Right ventricle myocardium superior (tissue), 1 donor: ENCODE data around the gene OR8J1. TPM values are rescaled to one million over a fixed set of nuclear protein-coding genes. Genes with fewer than 3 reads are reported as not detected.
"Not testable (repeated sequence)": the region's sequence is repeated elsewhere in the genome, so short reads cannot be mapped to it uniquely, and the experiment has no call there.

Experiments used
- ATAC-seq: fragments of 200-7000 bp; cut with Tn5 transposase; one replicate; pipeline ENCODE4 v1.9.1; 2020; ENCODE audit warnings: mild to moderate bottlenecking; ENCODE audit not compliant: poor library complexity
- DNase-seq: peaks from one replicate; pipeline ENCODE4 v3.0.0-alpha.2; 2020
- intact Hi-C: fragments of 100-400 bp; cut with DNase I; formaldehyde crosslinking; loops from one replicate; pipeline ENCODE4 v1.11.2; 2022
- long read RNA-seq: library from polyadenylated mRNA; unstranded; transcript quantifications from one replicate; pipeline ENCODE4 v2.0.0, GENCODE V29; 2021
- total RNA-seq: library from RNA; stranded (reverse); fragmentation: NEBNext Ultra II Directional; extraction: Animal tissue kit (Norgen Biotek cat#: 25700); gene quantifications from one replicate; pipeline ENCODE4 v1.2.1, GENCODE V29; 2021
- donor health status: DM: no; HTN: yes; CAD: no; lungs with severe emphysema.

The OR8J1 gene, protein sequence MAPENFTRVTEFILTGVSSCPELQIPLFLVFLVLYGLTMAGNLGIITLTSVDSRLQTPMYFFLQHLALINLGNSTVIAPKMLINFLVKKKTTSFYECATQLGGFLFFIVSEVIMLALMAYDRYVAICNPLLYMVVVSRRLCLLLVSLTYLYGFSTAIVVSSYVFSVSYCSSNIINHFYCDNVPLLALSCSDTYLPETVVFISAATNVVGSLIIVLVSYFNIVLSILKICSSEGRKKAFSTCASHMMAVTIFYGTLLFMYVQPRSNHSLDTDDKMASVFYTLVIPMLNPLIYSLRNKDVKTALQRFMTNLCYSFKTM
- total RNA-seq, result not detected
- long read RNA-seq, result 0 reads

DNA sequence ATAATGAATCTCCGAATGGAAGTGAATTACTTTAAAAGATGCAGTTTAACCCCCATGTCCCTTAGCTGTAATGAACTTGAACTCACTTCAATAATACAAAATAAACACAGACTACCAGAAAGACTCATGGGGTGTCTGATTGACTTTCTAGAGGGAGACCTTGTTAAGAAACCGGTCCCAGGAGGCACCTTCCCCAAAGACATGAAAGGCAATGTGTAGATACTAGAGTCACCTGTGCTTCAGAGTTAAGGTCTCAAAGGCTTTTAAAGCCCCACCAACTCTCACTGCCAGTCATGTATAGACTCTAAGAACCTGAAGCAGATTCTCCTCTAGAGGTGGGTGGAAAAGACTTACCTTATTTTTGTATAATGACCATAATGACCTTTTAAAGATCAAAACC, at the start of gene OR8J1:
OR8J1 (plus strand) TSS at position 301 of the 400 bp plus-strand sequence. CDS start 5,956 bp downstream, outside the sequence.
- ATAC-seq (no peak), DNase-seq (no peak)
- intact Hi-C loops, result no loop called here

DNA sequence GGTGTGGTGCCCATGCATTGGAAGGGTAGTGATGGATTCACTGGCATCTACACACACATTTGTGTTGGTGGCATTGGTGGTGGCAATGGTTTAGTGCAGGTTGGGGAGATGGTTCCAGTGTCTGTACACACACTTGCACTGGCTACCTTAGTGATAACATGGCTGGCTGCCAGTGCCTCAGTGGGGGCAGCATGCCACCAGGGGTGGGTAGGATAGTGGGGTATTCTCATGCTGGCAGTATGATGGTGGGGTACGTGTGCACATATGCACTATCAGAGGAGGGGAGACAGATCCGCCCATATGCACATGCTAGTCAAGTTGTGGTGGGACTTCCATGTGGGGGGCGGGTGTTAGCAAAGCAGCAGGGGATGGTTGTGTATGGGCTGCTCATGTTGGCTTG, 46.3 kb upstream of the OR8J1 start:
- no peak for DNase-seq
- intact Hi-C loops, result no loop called here

DNA sequence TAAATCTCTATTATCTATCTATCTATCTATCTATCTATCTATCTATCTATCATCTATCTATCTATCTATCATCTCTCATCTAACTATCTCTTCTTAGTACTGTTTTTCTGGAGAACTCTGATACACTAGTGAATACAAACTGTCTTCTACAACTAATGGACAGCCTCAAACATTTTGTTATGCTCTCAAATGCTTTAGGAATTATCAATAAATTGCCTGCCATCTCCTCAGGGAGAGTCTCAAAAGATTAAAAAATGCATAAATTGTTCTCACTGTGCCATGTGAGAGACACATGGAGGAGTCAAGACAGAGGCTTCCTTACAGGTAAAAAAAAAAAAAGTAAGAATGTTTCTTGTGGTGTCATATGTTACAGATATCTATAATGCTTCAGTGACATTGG, 39.2 kb upstream of the OR8J1 start, which contains the start of gene OR8K3:
OR8K3 (plus strand) TSS at position 301 of the 400 bp plus-strand sequence. CDS start 3,163 bp downstream, outside the sequence.
- intact Hi-C loops, result no loop called here
- ATAC-seq, result no peak
- no peak for DNase-seq

More for the DNA sequence above, 46.3 kb upstream of the OR8J1 start:
- ATAC-seq, result no peak

DNA sequence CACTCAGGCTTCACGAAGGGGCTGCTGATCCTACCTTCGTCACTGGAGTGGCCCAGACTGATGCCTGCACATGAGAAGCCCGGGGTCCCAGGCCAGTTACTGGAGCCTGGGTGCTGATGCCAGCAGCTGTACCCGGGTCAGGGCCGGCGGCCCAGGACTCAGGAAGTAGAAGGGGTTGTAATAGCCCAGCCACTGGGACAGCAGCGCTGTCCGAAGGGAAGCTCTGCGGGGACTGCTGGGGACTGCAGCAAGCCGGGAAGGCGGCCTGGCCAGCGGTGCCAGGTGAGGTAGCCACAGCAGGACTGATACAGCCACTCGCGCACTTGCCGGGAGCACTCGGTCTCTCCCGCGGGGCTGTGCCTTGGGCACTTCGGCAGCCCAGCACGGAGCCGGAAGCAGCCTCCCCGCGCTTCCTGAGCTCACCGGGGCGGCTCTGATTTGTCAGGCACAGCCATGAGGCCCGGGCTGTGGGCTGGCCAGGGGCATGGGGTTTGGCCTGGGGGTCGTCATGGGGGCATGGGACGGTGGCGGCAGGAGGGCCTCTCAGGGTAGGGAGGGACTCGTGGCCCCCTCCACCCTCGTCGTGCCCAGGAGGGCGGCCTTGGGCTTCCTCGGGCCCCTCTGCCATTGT, 22.1 kb upstream of the OR8J1 start:
- DNase-seq (no peak), ATAC-seq (no peak)
- intact Hi-C loops, result no loop called here

DNA sequence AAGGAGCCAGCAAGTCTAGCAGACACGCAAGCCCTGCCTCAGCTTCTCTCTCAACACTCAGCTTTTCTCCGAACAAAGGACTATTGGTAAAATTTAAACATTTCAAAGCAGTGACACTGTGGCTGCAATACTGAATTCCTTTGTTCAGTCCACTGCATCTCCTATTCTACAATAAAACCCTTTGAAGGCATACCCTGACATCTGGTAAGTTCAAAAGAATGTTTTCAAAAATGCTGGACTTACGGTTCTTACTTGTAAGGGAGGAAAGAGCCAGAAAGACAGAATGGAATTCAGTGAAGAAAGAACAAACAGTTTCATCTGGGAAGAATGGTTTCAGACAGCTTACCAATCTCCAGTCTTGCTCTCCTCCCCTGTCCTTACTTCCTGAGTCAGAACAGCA, 20.9 kb upstream of the OR8J1 start:
- ATAC-seq (no peak), DNase-seq (no peak)
- intact Hi-C loops, result no loop called here

DNA sequence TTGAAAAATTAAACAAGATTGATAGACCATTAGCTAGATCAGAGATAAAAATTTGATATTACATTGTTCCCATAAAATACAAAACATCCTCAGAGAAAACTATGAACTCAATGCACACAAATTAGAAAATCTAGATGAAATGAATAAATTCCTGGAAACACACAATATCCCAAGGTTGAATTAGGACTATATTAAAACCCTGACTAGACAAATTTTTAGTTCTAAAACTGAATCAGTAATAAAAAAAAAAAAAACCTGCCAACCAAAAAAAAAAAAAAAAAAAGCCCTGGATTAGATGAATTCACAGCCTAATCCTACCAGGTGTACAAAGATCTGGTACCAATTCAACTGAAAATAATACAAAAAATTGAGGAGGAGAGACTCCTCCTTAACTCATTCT, 13.8 kb upstream of the OR8J1 start:
- ATAC-seq (no peak), DNase-seq (no peak)
- intact Hi-C loops, result no loop called here

DNA sequence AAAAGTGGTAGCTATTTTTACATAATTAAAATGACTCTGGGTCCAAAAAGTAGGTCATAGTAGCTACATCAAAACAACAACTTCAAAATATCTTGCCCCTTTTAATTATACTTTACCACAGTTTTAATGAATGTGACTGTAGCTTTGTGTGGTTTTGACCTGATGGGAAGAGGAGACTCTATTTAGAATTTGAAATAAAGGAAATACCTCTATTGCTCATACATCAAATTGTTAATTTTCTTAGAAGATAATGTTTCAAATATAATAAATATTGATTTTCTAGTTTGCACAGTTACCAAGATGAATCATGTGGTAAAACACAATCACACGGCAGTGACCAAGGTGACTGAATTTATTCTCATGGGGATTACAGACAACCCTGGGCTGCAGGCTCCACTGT, 8.4 kb upstream of the OR8J1 start, which contains the start of gene OR8K1:
OR8K1 (plus strand) TSS at position 301 of the 400 bp plus-strand sequence; CDS start at position 301, 0 bp downstream.
- no peak for ATAC-seq
- intact Hi-C loops, result no loop called here
- no peak for DNase-seq

DNA sequence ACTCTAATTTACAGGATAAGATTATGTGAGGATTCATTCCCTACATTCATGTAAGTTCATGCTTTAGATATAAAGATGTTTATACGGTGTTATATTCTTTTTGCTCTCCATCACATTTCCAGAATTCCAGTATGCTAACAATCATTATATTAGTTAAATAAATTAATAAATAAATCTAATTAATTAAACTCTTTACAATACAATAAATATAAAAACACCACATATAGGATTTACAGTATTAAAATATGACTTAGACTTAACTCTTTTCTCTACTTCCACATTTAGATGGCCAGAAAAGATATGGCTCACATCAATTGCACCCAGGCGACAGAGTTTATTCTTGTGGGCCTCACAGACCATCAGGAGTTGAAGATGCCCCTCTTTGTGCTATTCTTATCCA, 21.2 kb downstream of the OR8J1 start, which contains the start of gene OR8U1:
OR8U1 (plus strand) TSS at position 301 of the 400 bp plus-strand sequence; CDS start at position 301, 0 bp downstream.
- no peak for ATAC-seq
- intact Hi-C loops, result no loop called here
- no peak for DNase-seq

DNA sequence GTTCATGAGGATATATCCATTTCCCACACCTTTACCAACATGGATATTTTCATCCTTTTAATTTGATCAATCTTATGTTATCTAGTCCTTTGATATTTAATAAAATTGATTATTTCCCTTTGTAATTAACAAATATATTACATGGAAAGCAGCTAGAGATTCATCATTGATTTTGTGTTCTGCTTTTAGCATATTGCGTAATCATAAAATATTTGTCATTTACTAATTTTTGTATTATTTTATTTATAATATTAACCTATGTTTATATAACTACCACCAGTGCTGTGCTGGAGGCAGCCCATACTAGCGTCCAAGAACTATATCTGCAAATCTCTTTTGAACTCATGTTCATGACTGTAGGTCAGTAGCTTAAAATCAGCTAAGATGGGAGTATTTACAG, 26.0 kb downstream of the OR8J1 start:
- intact Hi-C loops, result no loop called here
- ATAC-seq (no peak), DNase-seq (no peak)

DNA sequence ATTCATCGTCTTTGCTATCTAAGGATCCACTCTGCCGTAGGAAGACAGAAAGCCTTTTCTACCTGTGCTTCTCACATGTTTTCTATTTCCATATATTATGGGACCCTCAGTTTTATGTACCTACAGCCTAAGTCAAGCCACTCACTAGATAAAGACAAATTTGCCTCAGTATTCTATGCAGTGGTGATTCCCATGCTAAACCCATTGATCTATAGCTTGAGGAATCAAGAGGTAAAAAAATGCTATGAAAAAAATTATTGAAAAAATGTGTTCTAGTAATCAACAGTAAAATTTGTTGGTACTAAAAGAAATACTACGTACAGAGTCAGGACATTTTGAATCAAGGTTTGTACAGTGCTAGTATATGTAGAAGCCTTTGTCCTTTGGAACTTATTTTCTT, 40.3 kb downstream of the OR8J1 start:
- no peak for ATAC-seq
- intact Hi-C loops, result no loop called here
- no peak for DNase-seq

DNA sequence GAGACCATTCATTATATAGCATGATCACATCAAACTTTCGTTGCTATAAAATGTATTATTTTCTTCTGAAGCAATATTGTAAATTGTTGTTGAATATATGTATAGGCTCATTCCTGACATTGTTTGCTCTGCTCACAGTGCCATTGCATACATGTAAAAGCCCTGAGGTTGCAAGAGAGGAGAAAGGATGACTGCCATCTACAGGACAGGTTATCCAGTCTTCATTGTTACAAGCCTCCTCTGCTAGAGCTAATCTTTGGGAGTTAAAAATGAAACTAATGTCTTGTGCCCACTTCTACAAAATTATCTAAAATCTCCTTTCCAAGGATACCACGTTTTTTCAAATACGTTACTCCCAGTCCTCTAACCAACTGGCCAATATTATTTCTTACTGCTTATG, 42.0 kb downstream of the OR8J1 start:
- DNase-seq (no peak), ATAC-seq (no peak)
- intact Hi-C loops, result no loop called here

DNA sequence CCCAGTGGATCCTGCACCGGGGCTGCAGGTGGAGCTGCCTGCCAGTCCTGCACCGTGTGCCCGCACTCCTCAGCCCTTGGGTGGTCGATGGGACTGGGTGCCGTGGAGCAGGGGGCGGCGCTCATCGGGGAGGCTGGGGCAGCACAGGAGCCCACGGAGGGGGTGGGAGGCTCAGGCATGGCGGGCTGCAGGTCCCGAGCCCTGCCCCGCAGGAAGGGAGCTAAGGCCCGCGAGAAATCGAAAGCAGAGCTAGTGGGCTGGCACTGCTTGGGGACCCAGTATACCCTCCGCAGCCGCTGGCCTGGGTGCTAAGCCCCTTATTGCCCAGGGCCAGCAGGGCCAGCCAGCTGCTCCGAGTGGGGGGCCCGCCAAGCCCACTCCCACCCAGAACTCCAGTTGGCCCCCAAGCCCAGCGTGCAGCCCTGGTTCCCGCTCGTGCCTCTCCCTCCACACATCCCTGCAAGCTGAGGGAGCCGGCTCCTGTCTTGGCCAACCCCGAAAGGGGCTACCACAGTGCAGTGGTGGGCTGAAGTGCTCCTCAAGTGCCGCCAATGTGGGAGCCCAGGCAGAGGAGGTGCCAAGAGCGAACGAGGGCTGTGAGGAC, 47.9 kb downstream of the OR8J1 start:
- intact Hi-C loops, ATAC-seq: not testable (repeated sequence)
- DNase-seq, result peak; percentile 11

DNA sequence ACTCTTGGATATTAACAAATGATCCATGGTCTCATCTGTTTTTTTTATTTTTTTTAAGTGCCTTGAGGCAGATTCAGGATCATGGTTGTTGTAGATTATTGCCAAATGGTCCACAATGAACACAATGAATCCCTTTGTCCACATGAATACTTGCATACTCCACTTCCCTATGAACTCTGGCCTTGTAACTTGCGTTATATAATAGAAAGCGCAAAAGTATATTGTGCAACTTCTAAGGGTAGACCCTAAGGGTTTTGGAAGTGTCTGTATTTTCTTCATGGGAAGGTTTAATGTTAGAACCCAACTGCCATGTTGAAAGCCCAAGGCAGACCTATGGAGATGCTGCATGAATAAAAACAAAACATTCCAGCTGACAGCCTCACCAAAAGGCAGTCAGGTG, 50.3 kb downstream of the OR8J1 start:
- DNase-seq, result no peak
- intact Hi-C loops, result no loop called here
- no peak for ATAC-seq

DNA sequence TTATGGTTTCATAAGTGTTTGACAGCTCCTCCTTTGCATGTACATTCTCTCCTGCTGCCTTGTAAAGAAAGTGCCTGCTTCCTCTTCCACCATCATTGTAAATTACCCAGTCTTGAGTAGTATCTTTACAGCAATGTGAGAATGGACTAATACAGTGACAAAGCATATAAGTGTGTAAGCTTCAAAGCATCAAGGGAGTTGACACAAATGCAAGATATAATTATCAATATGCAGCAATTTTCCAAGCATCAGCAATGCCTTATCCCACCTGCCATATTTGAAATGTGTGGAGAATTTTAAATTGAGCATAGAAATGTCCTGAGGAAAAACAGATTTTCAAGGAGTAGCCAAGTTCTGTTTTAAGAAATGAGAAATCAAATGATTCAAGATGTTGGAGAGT, 56.7 kb downstream of the OR8J1 start:
- intact Hi-C loops, result no loop called here
- DNase-seq (no peak), ATAC-seq (no peak)

Other genes with a start within 250 kb of the OR8J1 start
- not detected for gene OR8H3, start 231.9 kb upstream of the OR8J1 start, total RNA-seq
- not detected for gene OR8J3, start 214.1 kb upstream of the OR8J1 start, total RNA-seq
- gene OR8K5, start 194.0 kb upstream of the OR8J1 start, total RNA-seq, result not detected
- not detected for gene OR5J2, start 177.7 kb upstream of the OR8J1 start, total RNA-seq
- gene OR5T2, start 120.0 kb upstream of the OR8J1 start, total RNA-seq, result not detected
- gene OR5T3, start 102.0 kb upstream of the OR8J1 start, total RNA-seq, result not detected
- gene OR5T1, start 80.1 kb upstream of the OR8J1 start, total RNA-seq, result not detected
- gene OR8H1, start 62.0 kb upstream of the OR8J1 start, total RNA-seq, result not detected
- gene OR8K3, start 39.1 kb upstream of the OR8J1 start, total RNA-seq, result not detected
- not detected for gene OR8K1, start 8.3 kb upstream of the OR8J1 start, total RNA-seq
- not detected for gene OR8U1, start 21.3 kb downstream of the OR8J1 start, total RNA-seq
- gene OR5AL1, start 58.4 kb downstream of the OR8J1 start, total RNA-seq, result not detected
- gene OR5M3, start 119.1 kb downstream of the OR8J1 start, total RNA-seq, result not detected
- gene OR5M8, start 137.1 kb downstream of the OR8J1 start, total RNA-seq, result not detected
- not detected for gene OR5M11, start 189.0 kb downstream of the OR8J1 start, total RNA-seq
- gene OR5M10, start 223.4 kb downstream of the OR8J1 start, total RNA-seq, result not detected